Right cardiac atrium (tissue), 5 donors: Measurements from ENCODE around the gene KCNIP1. TPM values are rescaled to one million over a fixed set of nuclear protein-coding genes. Genes with fewer than 3 reads are reported as not detected.
A peak's percentile ranks its signal among the peaks of the same experiment; 100 is the strongest.

Source experiments
- ATAC-seq, 2 donors: fragments of 200-7000 bp; cut with Tn5 transposase; one replicate each; pipeline versions ENCODE4 v1.8.0 to v1.9.1; 2020; ENCODE audit warnings: moderate library complexity in 2 of 2, mild to moderate bottlenecking in 1 of 2
- DNase-seq, 3 donors: peaks; one replicate each; pipeline ENCODE4 v3.0.0-alpha.2; 2020
- H3K27ac ChIP-seq: one replicate; pipeline ENCODE4 v1.5.1; 2013; ENCODE audit warnings: mild to moderate bottlenecking, low read length, control low read depth, moderate library complexity
- H3K27me3 ChIP-seq: one replicate; pipeline ENCODE4 v1.6.1; 2013; ENCODE audit not compliant: control insufficient read depth, insufficient read depth
- H3K4me1 ChIP-seq: one replicate; pipeline ENCODE4 v1.6.1; 2013; ENCODE audit warnings: low read length; ENCODE audit not compliant: control insufficient read depth, insufficient read depth
- H3K4me3 ChIP-seq: one replicate; pipeline ENCODE4 v1.5.1; 2013; ENCODE audit warnings: low read length, control low read depth
- H3K9me3 ChIP-seq: one replicate; pipeline ENCODE4 v1.6.1; 2013; ENCODE audit warnings: low read length; ENCODE audit not compliant: control insufficient read depth
- WGBS: extraction: QIAGEN DNeasy Blood & Tissue Kit; methylation state at CpG from one replicate; pipeline ENCODE4 v1.1.7; 2013; 5-methylcytosine and 5-hydroxymethylcytosine counted together
- intact Hi-C, 4 donors: fragments of 100-400 bp; cut with DNase I; formaldehyde crosslinking; loops; one replicate each; pipeline versions ENCODE4 v1.11.0 to v1.14.0; 2022 to 2023
- polyA plus RNA-seq: library from polyadenylated mRNA; stranded (reverse); fragments of 200-250 nt; gene quantifications from one replicate; pipeline ENCODE4 v1.2.3, GENCODE V29; 2013
- total RNA-seq, 4 donors: library from RNA; stranded (reverse); fragmentation: NEBNext Ultra II Directional; extraction: Animal tissue kit (Norgen Biotek cat#: 25700); gene quantifications; one replicate each; pipeline ENCODE4 v1.2.1, GENCODE V29; 2021
- donor health status: healthy with polysubstance abuse.
- donor health status: DM: no; HTN: yes; CAD: no.
- donor health status: DM: no; HTN: no; CAD: no.
- donor health status: DM: no; HTN: yes; CAD: no; lungs with severe emphysema.
- donor health status: DM: yes; HTN: yes; CAD: no.

KCNIP1 gene
- total and polyA plus RNA-seq, 5 donors = 0.11 TPM; not detected in 4

GRCh38 chr5:170660531-170660930 is 156.7 kb downstream of the KCNIP1 start:
- WGBS = 60% methylated on average over 6 of the region's 6 CpGs
- H3K27me3 ChIP-seq = no peaks in the 10 kb centered on the region
- ATAC-seq (no peak), DNase-seq (no peak)
- no peak overlapping the region for H3K4me3 ChIP-seq
- intact Hi-C loops = no loop called here
- H3K27ac ChIP-seq = no peak overlapping the region
- H3K9me3 ChIP-seq = no peaks in the 10 kb centered on the region
- H3K4me1 ChIP-seq = no peaks in the 10 kb centered on the region

GRCh38 chr5:170662966-170663365 is 159.1 kb downstream of the KCNIP1 start:
- intact Hi-C loops = no loop called here
- 80% methylated on average over 5 of the region's 5 CpGs for WGBS

GRCh38 chr5:170678811-170679210 is 175.0 kb downstream of the KCNIP1 start:
- no peak for ATAC-seq
- WGBS = 78% methylated on average over 2 of the region's 2 CpGs

More at GRCh38 chr5:170662966-170663365, 159.1 kb downstream of the KCNIP1 start:
- ATAC-seq (no peak), DNase-seq (no peak)
- Histone ChIP-seq H3K4me3 (no peak overlapping the region), H3K4me1 (no peaks in the 10 kb centered on the region), H3K9me3 (no peaks in the 10 kb centered on the region), H3K27me3 (no peaks in the 10 kb centered on the region), H3K27ac (no peak overlapping the region)

GRCh38 chr5:170681013-170681433 is 177.2 kb downstream of the KCNIP1 start:
- Histone ChIP-seq H3K4me3 (no peak overlapping the region), H3K27ac (no peak overlapping the region), H3K9me3 (no peaks in the 10 kb centered on the region), H3K27me3 (no peaks in the 10 kb centered on the region), H3K4me1 (no peaks in the 10 kb centered on the region)
- intact Hi-C loops = no loop called here
- WGBS = 1% methylated on average over 28 of the region's 28 CpGs
- ATAC-seq = peak; percentile 69 to 77
- peak; percentile 22 to 70 (median 57) for DNase-seq

More at GRCh38 chr5:170678811-170679210, 175.0 kb downstream of the KCNIP1 start:
- no peaks in the 10 kb centered on the region for H3K4me1 ChIP-seq
- intact Hi-C loops = no loop called here
- H3K9me3 ChIP-seq = no peaks in the 10 kb centered on the region
- H3K27ac ChIP-seq = no peak overlapping the region
- no peak overlapping the region for H3K4me3 ChIP-seq
- no peak for DNase-seq
- no peaks in the 10 kb centered on the region for H3K27me3 ChIP-seq

- DNase-seq (no peak), ATAC-seq (no peak)
- no peaks in the 10 kb centered on the region for H3K4me1 ChIP-seq
- 18% methylated on average over 4 of the region's 4 CpGs for WGBS
- no peak overlapping the region for H3K4me3 ChIP-seq
- H3K9me3 ChIP-seq = no peaks in the 10 kb centered on the region
- H3K27me3 ChIP-seq = peaks cover 2% of the 10 kb centered on the region
- intact Hi-C loops = no loop called here
- no peak overlapping the region for H3K27ac ChIP-seq
Measured at GRCh38 chr5:170691657-170692056, 187.8 kb downstream of the KCNIP1 start.

GRCh38 chr5:170693701-170694100 is 189.9 kb downstream of the KCNIP1 start:
- H3K27me3 ChIP-seq = peaks cover 2% of the 10 kb centered on the region
- H3K4me1 ChIP-seq = no peaks in the 10 kb centered on the region
- DNase-seq (no peak), ATAC-seq (no peak)
- H3K4me3 ChIP-seq = no peak overlapping the region
- intact Hi-C loops = no loop called here
- no peaks in the 10 kb centered on the region for H3K9me3 ChIP-seq
- WGBS = 48% methylated on average over 4 of the region's 4 CpGs
- H3K27ac ChIP-seq = no peak overlapping the region

GRCh38 chr5:170694911-170695310 is 191.1 kb downstream of the KCNIP1 start:
- ATAC-seq (no peak), DNase-seq (no peak)
- intact Hi-C loops = no loop called here
- no peaks in the 10 kb centered on the region for H3K27me3 ChIP-seq
- no peaks in the 10 kb centered on the region for H3K9me3 ChIP-seq
- WGBS = 22% methylated on average over 2 of the region's 2 CpGs
- no peaks in the 10 kb centered on the region for H3K4me1 ChIP-seq
- no peak overlapping the region for H3K27ac ChIP-seq
- no peak overlapping the region for H3K4me3 ChIP-seq

- Histone ChIP-seq H3K4me3 (no peak overlapping the region), H3K27ac (no peak overlapping the region), H3K4me1 (no peaks in the 10 kb centered on the region), H3K9me3 (no peaks in the 10 kb centered on the region), H3K27me3 (no peaks in the 10 kb centered on the region)
- WGBS = 48% methylated on average over 2 of the region's 2 CpGs
- DNase-seq (no peak), ATAC-seq (no peak)
- intact Hi-C loops = no loop called here
Measured at GRCh38 chr5:170697031-170697430, 193.2 kb downstream of the KCNIP1 start.

GRCh38 chr5:170700503-170700902 is 196.7 kb downstream of the KCNIP1 start:
- H3K4me3 ChIP-seq = no peak overlapping the region
- no peaks in the 10 kb centered on the region for H3K4me1 ChIP-seq
- 88% methylated on average over 5 of the region's 5 CpGs for WGBS
- H3K27ac ChIP-seq = no peak overlapping the region
- H3K9me3 ChIP-seq = no peaks in the 10 kb centered on the region
- H3K27me3 ChIP-seq = no peaks in the 10 kb centered on the region
- no peak for DNase-seq
- intact Hi-C loops = no loop called here
- no peak for ATAC-seq

GRCh38 chr5:170701334-170701733 is 197.5 kb downstream of the KCNIP1 start:
- H3K4me1 ChIP-seq = no peaks in the 10 kb centered on the region
- no peak for DNase-seq
- no peak for ATAC-seq
- H3K27ac ChIP-seq = no peak overlapping the region
- no peak overlapping the region for H3K4me3 ChIP-seq
- 57% methylated on average over 6 of the region's 6 CpGs for WGBS
- H3K9me3 ChIP-seq = no peaks in the 10 kb centered on the region
- intact Hi-C loops = no loop called here
- no peaks in the 10 kb centered on the region for H3K27me3 ChIP-seq

GRCh38 chr5:170704417-170705192 is 200.8 kb downstream of the KCNIP1 start:
- ATAC-seq (no peak), DNase-seq (no peak)
- Histone ChIP-seq H3K4me3 (no peak overlapping the region), H3K9me3 (no peaks in the 10 kb centered on the region), H3K27ac (no peak overlapping the region), H3K27me3 (no peaks in the 10 kb centered on the region), H3K4me1 (no peaks in the 10 kb centered on the region)
- WGBS = 68% methylated on average over 7 of the region's 8 CpGs
- intact Hi-C loops = no loop called here
